Neural progenitor cell (in vitro differentiated cells): ENCODE results near the gene MORN5.

ENCODE experiments used
- EZH2phosphoT487 ChIP-seq: fragments of 200-600 bp; sonication (generic); IDR thresholded peaks from 2 replicates; pipeline ENCODE4 v1.6.1; 2017; ENCODE audit warnings: antibody characterized with exemption
- TF ChIP-seq, protein P1 (sequence below): fragments of 200-600 bp; sonication (generic); IDR thresholded peaks from 2 replicates; pipeline ENCODE4 v1.5.1; 2017; ENCODE audit warnings: antibody characterized with exemption, mild to moderate bottlenecking

DNA sequence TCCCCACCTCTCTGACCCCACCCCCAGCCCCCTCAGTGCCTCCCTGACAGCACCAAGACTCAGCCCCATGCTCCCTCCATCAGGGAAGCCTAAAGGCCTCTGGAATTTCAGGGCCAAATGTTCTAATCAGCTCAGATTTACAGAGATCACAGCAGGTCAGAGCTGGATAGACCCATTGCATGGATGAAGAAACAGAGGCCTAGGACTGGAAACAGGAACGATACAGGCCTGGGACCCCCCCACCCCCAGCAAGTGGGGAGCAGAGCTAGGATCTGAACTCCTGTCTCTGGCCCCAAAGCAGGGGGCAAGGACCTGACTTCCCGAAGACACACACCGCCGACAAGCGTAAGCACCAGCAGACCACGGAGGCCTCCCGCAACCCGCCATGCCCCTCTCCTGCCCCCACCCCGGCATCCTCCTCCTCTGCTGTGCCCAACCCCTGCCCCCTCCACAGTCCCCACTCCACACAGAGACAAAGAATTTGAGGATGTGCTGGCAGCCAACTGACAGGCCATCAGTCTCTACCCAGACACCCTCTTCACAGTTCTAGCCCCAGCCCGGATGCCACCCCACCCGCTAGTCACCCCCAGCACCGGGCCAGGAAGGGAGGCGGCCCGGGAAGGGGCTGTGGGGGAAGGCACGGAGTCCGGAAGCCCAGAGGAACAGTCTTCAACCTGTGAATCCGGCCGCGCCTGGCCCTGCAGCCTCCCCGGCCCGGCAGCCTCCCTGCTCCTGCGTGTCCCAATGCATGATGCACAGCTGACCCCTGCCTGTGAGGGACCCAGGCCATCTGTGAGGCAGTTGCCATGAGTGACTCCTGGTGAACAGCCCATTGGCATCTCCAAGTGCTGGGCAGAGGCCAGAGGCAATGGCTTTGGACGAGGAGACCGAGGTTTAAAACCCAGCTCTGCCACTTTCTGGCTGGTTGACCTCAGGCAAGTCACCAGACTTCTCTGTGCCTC is 31.4 kb upstream of the MORN5 start:
- TF ChIP-seq, protein P1, sequence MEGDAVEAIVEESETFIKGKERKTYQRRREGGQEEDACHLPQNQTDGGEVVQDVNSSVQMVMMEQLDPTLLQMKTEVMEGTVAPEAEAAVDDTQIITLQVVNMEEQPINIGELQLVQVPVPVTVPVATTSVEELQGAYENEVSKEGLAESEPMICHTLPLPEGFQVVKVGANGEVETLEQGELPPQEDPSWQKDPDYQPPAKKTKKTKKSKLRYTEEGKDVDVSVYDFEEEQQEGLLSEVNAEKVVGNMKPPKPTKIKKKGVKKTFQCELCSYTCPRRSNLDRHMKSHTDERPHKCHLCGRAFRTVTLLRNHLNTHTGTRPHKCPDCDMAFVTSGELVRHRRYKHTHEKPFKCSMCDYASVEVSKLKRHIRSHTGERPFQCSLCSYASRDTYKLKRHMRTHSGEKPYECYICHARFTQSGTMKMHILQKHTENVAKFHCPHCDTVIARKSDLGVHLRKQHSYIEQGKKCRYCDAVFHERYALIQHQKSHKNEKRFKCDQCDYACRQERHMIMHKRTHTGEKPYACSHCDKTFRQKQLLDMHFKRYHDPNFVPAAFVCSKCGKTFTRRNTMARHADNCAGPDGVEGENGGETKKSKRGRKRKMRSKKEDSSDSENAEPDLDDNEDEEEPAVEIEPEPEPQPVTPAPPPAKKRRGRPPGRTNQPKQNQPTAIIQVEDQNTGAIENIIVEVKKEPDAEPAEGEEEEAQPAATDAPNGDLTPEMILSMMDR, result no peak
- no peak for TF ChIP-seq EZH2phosphoT487
